WTC11 (cell line): ENCODE results near the gene GPR39. TPM values are rescaled to one million over a fixed set of nuclear protein-coding genes. Genes with fewer than 3 reads are reported as not detected.

Source experiments
- ATAC-seq: fragments of 200-7000 bp; cut with Tn5 transposase; 2 replicates; pipeline ENCODE4 v1.10.0; 2021; ENCODE audit warnings: mild to moderate bottlenecking, moderate library complexity
- CTCF ChIA-PET: fragments of 300-600 bp; sonication (Branson Sonifier 250); formaldehyde crosslinking; loops from one replicate; lab custom pipeline; 2021; ENCODE audit warnings: antibody characterized with exemption; lab: Charles Lee
- POLR2A ChIA-PET: fragments of 350-600 bp; sonication (Branson Sonifier 250); formaldehyde crosslinking; loops from one replicate; lab custom pipeline; 2021; ENCODE audit warnings: antibody characterized with exemption; lab: Charles Lee
- DNase-seq: peaks from one replicate; pipeline ENCODE4 v3.0.0; 2021; ENCODE audit warnings: low spot score
- H3K27ac Mint-ChIP-seq: 2 replicates; pipeline ENCODE4 v1.8.0; 2021; ENCODE audit warnings: mixed read lengths
- H3K27me3 Mint-ChIP-seq: 2 replicates; pipeline ENCODE4 v1.8.0; 2021; ENCODE audit warnings: low read depth, mild to moderate bottlenecking, moderate library complexity, mixed read lengths
- H3K36me3 Mint-ChIP-seq: 2 replicates; pipeline ENCODE4 v1.8.0; 2021; ENCODE audit warnings: mixed read lengths
- H3K4me1 Mint-ChIP-seq: 2 replicates; pipeline ENCODE4 v1.8.0; 2022; ENCODE audit warnings: mixed read lengths
- H3K4me3 Mint-ChIP-seq: 2 replicates; pipeline ENCODE4 v1.8.0; 2021; ENCODE audit warnings: mild to moderate bottlenecking, moderate library complexity, mixed read lengths
- H3K9me3 Mint-ChIP-seq: 2 replicates; pipeline ENCODE4 v1.8.0; 2021; ENCODE audit warnings: mixed read lengths
- ATF6 ChIP-seq: sonication (generic); formaldehyde crosslinking; IDR thresholded peaks from 2 replicates; pipeline ENCODE4 v1.8.1; 2023; ENCODE audit warnings: mild to moderate bottlenecking, missing genetic modification reagents
- ETV6 ChIP-seq: sonication (generic); formaldehyde crosslinking; IDR thresholded peaks from 2 replicates; pipeline ENCODE4 v1.8.1; 2022; ENCODE audit warnings: mild to moderate bottlenecking, missing genetic modification reagents
- GRHL2 ChIP-seq: fragments of 250-450 bp; sonication (Bioruptor Pico); IDR thresholded peaks from 2 replicates; pipeline ENCODE4 v1.8.0; 2022; ENCODE audit warnings: mild to moderate bottlenecking, moderate library complexity; ENCODE audit not compliant: insufficient replicate concordance, severe bottlenecking
- IRF2 ChIP-seq: sonication (generic); formaldehyde crosslinking; IDR thresholded peaks from 2 replicates; pipeline ENCODE4 v1.8.0; 2022; ENCODE audit warnings: low read depth, missing genetic modification reagents, borderline replicate concordance
- SMAD4 ChIP-seq: sonication (generic); formaldehyde crosslinking; IDR thresholded peaks from 2 replicates; pipeline ENCODE4 v1.8.0; 2022; ENCODE audit warnings: mild to moderate bottlenecking, missing genetic modification reagents
- SP1 ChIP-seq: sonication (generic); formaldehyde crosslinking; conservative IDR thresholded peaks from 2 replicates; pipeline ENCODE4 v1.8.1; 2022; ENCODE audit warnings: missing genetic modification reagents
- TCF7 ChIP-seq: sonication (generic); formaldehyde crosslinking; IDR thresholded peaks from 2 replicates; pipeline ENCODE4 v1.8.0; 2022; ENCODE audit warnings: mild to moderate bottlenecking, low read depth, missing genetic modification reagents, moderate library complexity
- ZNF219 ChIP-seq: sonication (generic); formaldehyde crosslinking; IDR thresholded peaks from 2 replicates; pipeline ENCODE4 v1.8.0; 2023; ENCODE audit warnings: missing genetic modification reagents, mild to moderate bottlenecking, borderline replicate concordance
- ZNF232 ChIP-seq: sonication (generic); formaldehyde crosslinking; IDR thresholded peaks from 2 replicates; pipeline ENCODE4 v1.8.0; 2022; ENCODE audit warnings: mild to moderate bottlenecking, missing genetic modification reagents
- ZNF396 ChIP-seq: fragments of 250-450 bp; sonication (Bioruptor Pico); IDR thresholded peaks from 2 replicates; pipeline ENCODE4 v1.8.0; 2021; ENCODE audit warnings: mild to moderate bottlenecking, moderate library complexity, borderline replicate concordance
- ZNF532 ChIP-seq: fragments of 250-450 bp; sonication (Bioruptor Pico); IDR thresholded peaks from 2 replicates; pipeline ENCODE4 v1.9.0; 2021; ENCODE audit warnings: mild to moderate bottlenecking, borderline replicate concordance
- total RNA-seq: library from RNA; stranded (reverse); gene quantifications from 3 replicates; pipeline ENCODE4 v1.2.3, GENCODE V29; 2021
- TF ChIP-seq, protein P1 (sequence below): sonication (generic); formaldehyde crosslinking; conservative IDR thresholded peaks from 2 replicates; pipeline ENCODE4 v1.8.1; 2023; ENCODE audit warnings: mild to moderate bottlenecking, low read depth, missing genetic modification reagents, moderate library complexity
- TF ChIP-seq, protein P2 (sequence below): sonication (generic); formaldehyde crosslinking; IDR thresholded peaks from 2 replicates; pipeline ENCODE4 v1.8.1; 2023; ENCODE audit warnings: mild to moderate bottlenecking, missing genetic modification reagents, borderline replicate concordance
- TF ChIP-seq, protein P3 (sequence below): fragments of 250-450 bp; sonication (Bioruptor Pico); IDR thresholded peaks from 2 replicates; pipeline ENCODE4 v1.9.0; 2021; ENCODE audit warnings: mild to moderate bottlenecking
- TF ChIP-seq, protein P4 (sequence below): sonication (generic); formaldehyde crosslinking; IDR thresholded peaks from 2 replicates; pipeline ENCODE4 v1.8.1; 2022; ENCODE audit warnings: low read depth, mild to moderate bottlenecking, moderate library complexity, missing genetic modification reagents, borderline replicate concordance
- TF ChIP-seq, protein P5 (sequence below): sonication (generic); formaldehyde crosslinking; IDR thresholded peaks from 2 replicates; pipeline ENCODE4 v1.8.0; 2022; ENCODE audit warnings: missing genetic modification reagents

Gene GPR39
- total RNA-seq, 1 experiment from 2014 or later, result 0.74 TPM

DNA sequence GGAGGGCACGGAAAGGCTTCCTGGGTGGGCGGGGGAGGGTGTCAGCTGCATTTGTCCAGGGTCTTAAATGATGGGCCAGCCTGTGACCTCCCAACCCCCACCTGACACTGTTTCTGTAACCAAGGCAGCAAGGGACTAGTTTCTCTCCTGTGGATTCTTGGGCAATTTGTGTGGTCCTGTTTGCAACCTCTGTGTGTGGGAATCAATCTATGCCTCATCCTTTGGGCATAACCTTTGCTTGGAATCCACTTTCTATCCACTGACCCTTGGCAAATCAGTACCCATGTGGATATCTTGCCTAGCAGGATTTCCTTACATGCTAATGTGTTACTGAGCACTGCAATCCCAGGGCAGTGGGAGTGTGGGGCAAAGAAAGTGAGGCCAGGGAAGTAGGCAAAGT lies 54.1 kb downstream of the GPR39 start:
- no peak for DNase-seq
- Mint-ChIP-seq H3K4me3 (no peak overlapping the region), H3K4me1 (0 out of 2 replicates have a peak, but pooled peaks cover 3% of the 10 kb centered on the region), H3K27me3 (no peaks in the 10 kb centered on the region; the same call in 1 of the 2 replicates), H3K27ac (no peak overlapping the region), H3K36me3 (peaks cover 18% of the 10 kb centered on the region), H3K9me3 (peaks cover 26% of the 10 kb centered on the region)
- TF ChIP-seq IRF2 (CRISPR knock-in tag) (no peak), ZNF396 (CRISPR knock-in tag) (no peak), ZNF532 (CRISPR knock-in tag) (no peak), GRHL2 (CRISPR knock-in tag) (no peak), TCF7 (CRISPR knock-in tag) (no peak), ZNF232 (CRISPR knock-in tag) (no peak), ATF6 (CRISPR knock-in tag) (no peak), ETV6 (no peak), ZNF219 (CRISPR knock-in tag) (no peak), SP1 (CRISPR knock-in tag) (no peak), SMAD4 (no peak)
- TF ChIP-seq, protein P1, sequence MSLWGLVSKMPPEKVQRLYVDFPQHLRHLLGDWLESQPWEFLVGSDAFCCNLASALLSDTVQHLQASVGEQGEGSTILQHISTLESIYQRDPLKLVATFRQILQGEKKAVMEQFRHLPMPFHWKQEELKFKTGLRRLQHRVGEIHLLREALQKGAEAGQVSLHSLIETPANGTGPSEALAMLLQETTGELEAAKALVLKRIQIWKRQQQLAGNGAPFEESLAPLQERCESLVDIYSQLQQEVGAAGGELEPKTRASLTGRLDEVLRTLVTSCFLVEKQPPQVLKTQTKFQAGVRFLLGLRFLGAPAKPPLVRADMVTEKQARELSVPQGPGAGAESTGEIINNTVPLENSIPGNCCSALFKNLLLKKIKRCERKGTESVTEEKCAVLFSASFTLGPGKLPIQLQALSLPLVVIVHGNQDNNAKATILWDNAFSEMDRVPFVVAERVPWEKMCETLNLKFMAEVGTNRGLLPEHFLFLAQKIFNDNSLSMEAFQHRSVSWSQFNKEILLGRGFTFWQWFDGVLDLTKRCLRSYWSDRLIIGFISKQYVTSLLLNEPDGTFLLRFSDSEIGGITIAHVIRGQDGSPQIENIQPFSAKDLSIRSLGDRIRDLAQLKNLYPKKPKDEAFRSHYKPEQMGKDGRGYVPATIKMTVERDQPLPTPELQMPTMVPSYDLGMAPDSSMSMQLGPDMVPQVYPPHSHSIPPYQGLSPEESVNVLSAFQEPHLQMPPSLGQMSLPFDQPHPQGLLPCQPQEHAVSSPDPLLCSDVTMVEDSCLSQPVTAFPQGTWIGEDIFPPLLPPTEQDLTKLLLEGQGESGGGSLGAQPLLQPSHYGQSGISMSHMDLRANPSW (CRISPR knock-in tag), result no peak
- TF ChIP-seq, protein P2, sequence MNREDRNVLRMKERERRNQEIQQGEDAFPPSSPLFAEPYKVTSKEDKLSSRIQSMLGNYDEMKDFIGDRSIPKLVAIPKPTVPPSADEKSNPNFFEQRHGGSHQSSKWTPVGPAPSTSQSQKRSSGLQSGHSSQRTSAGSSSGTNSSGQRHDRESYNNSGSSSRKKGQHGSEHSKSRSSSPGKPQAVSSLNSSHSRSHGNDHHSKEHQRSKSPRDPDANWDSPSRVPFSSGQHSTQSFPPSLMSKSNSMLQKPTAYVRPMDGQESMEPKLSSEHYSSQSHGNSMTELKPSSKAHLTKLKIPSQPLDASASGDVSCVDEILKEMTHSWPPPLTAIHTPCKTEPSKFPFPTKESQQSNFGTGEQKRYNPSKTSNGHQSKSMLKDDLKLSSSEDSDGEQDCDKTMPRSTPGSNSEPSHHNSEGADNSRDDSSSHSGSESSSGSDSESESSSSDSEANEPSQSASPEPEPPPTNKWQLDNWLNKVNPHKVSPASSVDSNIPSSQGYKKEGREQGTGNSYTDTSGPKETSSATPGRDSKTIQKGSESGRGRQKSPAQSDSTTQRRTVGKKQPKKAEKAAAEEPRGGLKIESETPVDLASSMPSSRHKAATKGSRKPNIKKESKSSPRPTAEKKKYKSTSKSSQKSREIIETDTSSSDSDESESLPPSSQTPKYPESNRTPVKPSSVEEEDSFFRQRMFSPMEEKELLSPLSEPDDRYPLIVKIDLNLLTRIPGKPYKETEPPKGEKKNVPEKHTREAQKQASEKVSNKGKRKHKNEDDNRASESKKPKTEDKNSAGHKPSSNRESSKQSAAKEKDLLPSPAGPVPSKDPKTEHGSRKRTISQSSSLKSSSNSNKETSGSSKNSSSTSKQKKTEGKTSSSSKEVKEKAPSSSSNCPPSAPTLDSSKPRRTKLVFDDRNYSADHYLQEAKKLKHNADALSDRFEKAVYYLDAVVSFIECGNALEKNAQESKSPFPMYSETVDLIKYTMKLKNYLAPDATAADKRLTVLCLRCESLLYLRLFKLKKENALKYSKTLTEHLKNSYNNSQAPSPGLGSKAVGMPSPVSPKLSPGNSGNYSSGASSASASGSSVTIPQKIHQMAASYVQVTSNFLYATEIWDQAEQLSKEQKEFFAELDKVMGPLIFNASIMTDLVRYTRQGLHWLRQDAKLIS (CRISPR knock-in tag), result no peak
- TF ChIP-seq, protein P3, sequence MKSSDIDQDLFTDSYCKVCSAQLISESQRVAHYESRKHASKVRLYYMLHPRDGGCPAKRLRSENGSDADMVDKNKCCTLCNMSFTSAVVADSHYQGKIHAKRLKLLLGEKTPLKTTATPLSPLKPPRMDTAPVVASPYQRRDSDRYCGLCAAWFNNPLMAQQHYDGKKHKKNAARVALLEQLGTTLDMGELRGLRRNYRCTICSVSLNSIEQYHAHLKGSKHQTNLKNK (CRISPR knock-in tag), result no peak
- TF ChIP-seq, protein P4, sequence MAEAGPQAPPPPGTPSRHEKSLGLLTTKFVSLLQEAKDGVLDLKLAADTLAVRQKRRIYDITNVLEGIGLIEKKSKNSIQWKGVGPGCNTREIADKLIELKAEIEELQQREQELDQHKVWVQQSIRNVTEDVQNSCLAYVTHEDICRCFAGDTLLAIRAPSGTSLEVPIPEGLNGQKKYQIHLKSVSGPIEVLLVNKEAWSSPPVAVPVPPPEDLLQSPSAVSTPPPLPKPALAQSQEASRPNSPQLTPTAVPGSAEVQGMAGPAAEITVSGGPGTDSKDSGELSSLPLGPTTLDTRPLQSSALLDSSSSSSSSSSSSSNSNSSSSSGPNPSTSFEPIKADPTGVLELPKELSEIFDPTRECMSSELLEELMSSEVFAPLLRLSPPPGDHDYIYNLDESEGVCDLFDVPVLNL (CRISPR knock-in tag), result no peak
- TF ChIP-seq, protein P5, sequence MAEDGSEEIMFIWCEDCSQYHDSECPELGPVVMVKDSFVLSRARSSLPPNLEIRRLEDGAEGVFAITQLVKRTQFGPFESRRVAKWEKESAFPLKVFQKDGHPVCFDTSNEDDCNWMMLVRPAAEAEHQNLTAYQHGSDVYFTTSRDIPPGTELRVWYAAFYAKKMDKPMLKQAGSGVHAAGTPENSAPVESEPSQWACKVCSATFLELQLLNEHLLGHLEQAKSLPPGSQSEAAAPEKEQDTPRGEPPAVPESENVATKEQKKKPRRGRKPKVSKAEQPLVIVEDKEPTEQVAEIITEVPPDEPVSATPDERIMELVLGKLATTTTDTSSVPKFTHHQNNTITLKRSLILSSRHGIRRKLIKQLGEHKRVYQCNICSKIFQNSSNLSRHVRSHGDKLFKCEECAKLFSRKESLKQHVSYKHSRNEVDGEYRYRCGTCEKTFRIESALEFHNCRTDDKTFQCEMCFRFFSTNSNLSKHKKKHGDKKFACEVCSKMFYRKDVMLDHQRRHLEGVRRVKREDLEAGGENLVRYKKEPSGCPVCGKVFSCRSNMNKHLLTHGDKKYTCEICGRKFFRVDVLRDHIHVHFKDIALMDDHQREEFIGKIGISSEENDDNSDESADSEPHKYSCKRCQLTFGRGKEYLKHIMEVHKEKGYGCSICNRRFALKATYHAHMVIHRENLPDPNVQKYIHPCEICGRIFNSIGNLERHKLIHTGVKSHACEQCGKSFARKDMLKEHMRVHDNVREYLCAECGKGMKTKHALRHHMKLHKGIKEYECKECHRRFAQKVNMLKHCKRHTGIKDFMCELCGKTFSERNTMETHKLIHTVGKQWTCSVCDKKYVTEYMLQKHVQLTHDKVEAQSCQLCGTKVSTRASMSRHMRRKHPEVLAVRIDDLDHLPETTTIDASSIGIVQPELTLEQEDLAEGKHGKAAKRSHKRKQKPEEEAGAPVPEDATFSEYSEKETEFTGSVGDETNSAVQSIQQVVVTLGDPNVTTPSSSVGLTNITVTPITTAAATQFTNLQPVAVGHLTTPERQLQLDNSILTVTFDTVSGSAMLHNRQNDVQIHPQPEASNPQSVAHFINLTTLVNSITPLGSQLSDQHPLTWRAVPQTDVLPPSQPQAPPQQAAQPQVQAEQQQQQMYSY (CRISPR knock-in tag), result no peak
- ChIA-PET CTCF (no interaction called here), POLR2A (no interaction called here)
- no peak for ATAC-seq
